ENCODE measurements around the gene CPA4.
"Not testable (repeated sequence)": the region's sequence is repeated elsewhere in the genome, so short reads cannot be mapped to it uniquely, and the experiment has no call there.

DNA sequence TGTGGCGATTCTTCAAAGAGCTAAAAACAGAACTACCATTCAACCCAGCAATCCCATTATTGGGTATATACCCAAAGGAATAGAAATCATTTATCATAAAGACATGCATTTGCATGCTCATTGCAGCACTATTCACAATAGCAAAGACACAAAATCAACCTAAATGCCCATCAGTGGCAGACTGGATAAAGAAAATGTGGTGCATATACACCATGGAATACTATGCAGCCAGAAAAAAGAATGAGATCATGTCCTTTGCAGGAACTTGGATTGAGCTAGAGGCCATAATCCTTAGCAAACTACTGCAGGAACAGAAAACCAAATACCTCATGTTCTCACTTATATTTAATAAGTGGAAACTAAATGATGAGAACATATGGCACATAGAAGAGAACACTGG is 46.5 kb upstream of the CPA4 start:
- TF ChIP-seq CTCF, POLR2A (IDR thresholded peaks at IDR 0.05): not testable (repeated sequence)
